Measurements from ENCODE around the gene PTPN2. TPM values are rescaled to one million over a fixed set of nuclear protein-coding genes. Genes with fewer than 3 reads are reported as not detected.

The PTPN2 gene
- total RNA-seq, 1 donor from 2014 or later: 81.8 TPM

- DNase-seq (ENCODE audit: low spot score in 2 of 2): no peak
- Histone ChIP-seq H3K9me3 (no peaks in the 10 kb centered on the region), H3K27me3 (no peaks in the 10 kb centered on the region), H3K27ac (no peak overlapping the region), H3K4me3 (no peak overlapping the region), H3K36me3 (peaks cover 0 to 13% of the 10 kb centered on the region in 2 donors), H3K4me1 (no peaks in the 10 kb centered on the region)
- no peak for TF ChIP-seq CTCF (IDR thresholded peaks at IDR 0.05)
- intact Hi-C loops (cut with DNase I): no loop called here
These were observed 26.7 kb downstream of the PTPN2 start for GRCh38 chr18:12857215-12857905.

GRCh38 chr18:12855916-12856315 is 28.1 kb downstream of the PTPN2 start:
- intact Hi-C loops (cut with DNase I): no loop called here
- Histone ChIP-seq H3K4me1 (no peaks in the 10 kb centered on the region), H3K4me3 (no peak overlapping the region), H3K9me3 (no peaks in the 10 kb centered on the region), H3K27ac (no peak overlapping the region), H3K36me3 (peaks cover 0 to 13% of the 10 kb centered on the region in 2 donors), H3K27me3 (no peaks in the 10 kb centered on the region)
- TF ChIP-seq CTCF (IDR thresholded peaks at IDR 0.05): no peak
- DNase-seq (ENCODE audit: low spot score in 2 of 2): no peak

- no peaks in the 10 kb centered on the region for H3K9me3 ChIP-seq
- no peak overlapping the region for H3K4me3 ChIP-seq
- no peaks in the 10 kb centered on the region for H3K4me1 ChIP-seq
- H3K27ac ChIP-seq: no peak overlapping the region
- TF ChIP-seq CTCF (IDR thresholded peaks at IDR 0.05): no peak
- H3K27me3 ChIP-seq: no peaks in the 10 kb centered on the region
- DNase-seq (ENCODE audit: low spot score in 2 of 2): no peak
- H3K36me3 ChIP-seq: peaks cover 0 to 13% of the 10 kb centered on the region in 2 donors
- intact Hi-C loops (cut with DNase I): no loop called here
These were observed 31.3 kb downstream of the PTPN2 start for GRCh38 chr18:12852566-12853315.

GRCh38 chr18:12851716-12852115 is 32.3 kb downstream of the PTPN2 start:
- no peaks in the 10 kb centered on the region for H3K27me3 ChIP-seq
- H3K4me3 ChIP-seq: no peak overlapping the region
- intact Hi-C loops (cut with DNase I): no loop called here
- no peak overlapping the region for H3K27ac ChIP-seq
- DNase-seq (ENCODE audit: low spot score in 2 of 2): no peak
- no peaks in the 10 kb centered on the region for H3K4me1 ChIP-seq
- H3K36me3 ChIP-seq: peaks cover 0 to 6% of the 10 kb centered on the region in 2 donors
- TF ChIP-seq CTCF (IDR thresholded peaks at IDR 0.05): no peak
- no peaks in the 10 kb centered on the region for H3K9me3 ChIP-seq

GRCh38 chr18:12849548-12849947 is 34.5 kb downstream of the PTPN2 start:
- Histone ChIP-seq H3K27ac (no peak overlapping the region), H3K36me3 (no peaks in the 10 kb centered on the region), H3K27me3 (no peaks in the 10 kb centered on the region), H3K4me3 (no peak overlapping the region), H3K4me1 (no peaks in the 10 kb centered on the region), H3K9me3 (no peaks in the 10 kb centered on the region)
- DNase-seq (ENCODE audit: low spot score in 2 of 2): no peak
- intact Hi-C loops (cut with DNase I): no loop called here
- TF ChIP-seq CTCF (IDR thresholded peaks at IDR 0.05): no peak

Data from ascending aorta (tissue), 2 donors.